Liver (tissue), 9 donors: ENCODE measurements around the gene VGLL3. TPM values are rescaled to one million over a fixed set of nuclear protein-coding genes. Genes with fewer than 3 reads are reported as not detected.

Experiments used
- DNase-seq: peaks from one replicate; pipeline ENCODE4 v3.0.0-alpha.2; 2017; ENCODE audit warnings: low spot score
- H3K27ac ChIP-seq, 2 donors: one replicate each; pipeline ENCODE4 v1.7.0; 2013; ENCODE audit warnings: inconsistent platforms in 2 of 2, low read length in 2 of 2, control low read depth in 1 of 2, low read depth in 1 of 2, mild to moderate bottlenecking in 1 of 2
- H3K27me3 ChIP-seq, 4 donors: one replicate each; pipeline versions ENCODE4 v1.6.1 to v1.7.0; 2013; ENCODE audit warnings: low read length in 3 of 4, inconsistent platforms in 1 of 4, mild to moderate bottlenecking in 1 of 4, moderate library complexity in 1 of 4; ENCODE audit not compliant: control insufficient read depth in 4 of 4, insufficient read depth in 4 of 4
- H3K36me3 ChIP-seq, 4 donors: one replicate each; pipeline versions ENCODE4 v1.6.1 to v1.7.0; 2013; ENCODE audit warnings: low read length in 3 of 4, mild to moderate bottlenecking in 3 of 4, low read depth in 1 of 4, moderate library complexity in 1 of 4; ENCODE audit not compliant: control insufficient read depth in 4 of 4, insufficient read depth in 3 of 4
- H3K4me1 ChIP-seq, 4 donors: one replicate each; pipeline versions ENCODE4 v1.6.1 to v1.7.0; 2013; ENCODE audit warnings: low read length in 3 of 4, mild to moderate bottlenecking in 3 of 4, moderate library complexity in 1 of 4; ENCODE audit not compliant: control insufficient read depth in 4 of 4, insufficient read depth in 4 of 4
- H3K4me3 ChIP-seq, 3 donors: one replicate each; pipeline versions ENCODE4 v1.6.1 to v1.7.0; 2013; ENCODE audit warnings: low read length in 3 of 3, control low read depth in 1 of 3, low read depth in 1 of 3, mild to moderate bottlenecking in 1 of 3
- H3K9ac ChIP-seq, 2 donors: one replicate each; pipeline ENCODE4 v1.7.0; 2013; ENCODE audit warnings: low read length in 2 of 2, mild to moderate bottlenecking in 2 of 2, moderate library complexity in 2 of 2, control low read depth in 1 of 2, low read depth in 1 of 2
- H3K9me3 ChIP-seq, 4 donors: one replicate each; pipeline versions ENCODE4 v1.6.1 to v1.7.0; 2013; ENCODE audit warnings: low read length in 3 of 4; ENCODE audit not compliant: control insufficient read depth in 4 of 4
- EGR1 ChIP-seq, 2 donors: IDR thresholded peaks; 2 replicates each; pipeline ENCODE4 v1.6.1; 2016 to 2018; ENCODE audit warnings: antibody characterized with exemption in 2 of 2, low read depth in 2 of 2
- FOXA1 ChIP-seq: IDR thresholded peaks from 2 replicates; pipeline ENCODE4 v1.6.1; 2016; ENCODE audit warnings: antibody characterized with exemption
- FOXA2 ChIP-seq: IDR thresholded peaks from 2 replicates; pipeline ENCODE4 v1.6.1; 2016; ENCODE audit warnings: antibody characterized with exemption
- GABPA ChIP-seq, 2 donors: IDR thresholded peaks in 1 of 2; conservative IDR thresholded peaks in 1 of 2; 2 replicates each; pipeline ENCODE4 v1.6.1; 2016; ENCODE audit warnings: antibody characterized with exemption in 2 of 2, mild to moderate bottlenecking in 1 of 2, moderate library complexity in 1 of 2
- HNF4A ChIP-seq, 2 donors: conservative IDR thresholded peaks; 2 replicates each; pipeline ENCODE4 v1.6.1; 2016; ENCODE audit warnings: antibody characterized with exemption in 2 of 2, mild to moderate bottlenecking in 2 of 2
- HNF4G ChIP-seq: IDR thresholded peaks from 2 replicates; pipeline ENCODE4 v1.6.1; 2016; ENCODE audit warnings: antibody characterized with exemption
- JUND ChIP-seq, 2 donors: IDR thresholded peaks; 2 replicates each; pipeline ENCODE4 v1.6.1; 2016; ENCODE audit warnings: antibody characterized with exemption in 2 of 2
- NR2F2 ChIP-seq: IDR thresholded peaks from 2 replicates; pipeline ENCODE4 v1.6.1; 2016; ENCODE audit warnings: antibody characterized with exemption
- RAD21 ChIP-seq, 2 donors: IDR thresholded peaks; 2 replicates each; pipeline ENCODE4 v1.6.1; 2016; ENCODE audit warnings: antibody characterized with exemption in 2 of 2, mild to moderate bottlenecking in 2 of 2
- RXRA ChIP-seq, 2 donors: IDR thresholded peaks; 2 replicates each; pipeline ENCODE4 v1.6.1; 2017 to 2018; ENCODE audit warnings: antibody characterized with exemption in 2 of 2, mild to moderate bottlenecking in 1 of 2
- SP1 ChIP-seq: IDR thresholded peaks from 2 replicates; pipeline ENCODE4 v1.6.1; 2018; ENCODE audit warnings: antibody characterized with exemption, mild to moderate bottlenecking
- TAF1 ChIP-seq: conservative IDR thresholded peaks from 2 replicates; pipeline ENCODE4 v1.6.1; 2016; ENCODE audit warnings: antibody characterized with exemption, mild to moderate bottlenecking
- YY1 ChIP-seq: IDR thresholded peaks from 2 replicates; pipeline ENCODE4 v1.6.1; 2016; ENCODE audit warnings: antibody characterized with exemption, mild to moderate bottlenecking
- WGBS: extraction: QIAGEN DNeasy Blood & Tissue Kit; methylation state at CpG from one replicate; pipeline ENCODE4 v1.1.7; 2013; 5-methylcytosine and 5-hydroxymethylcytosine counted together
- polyA plus RNA-seq, 2 donors: library from polyadenylated mRNA; stranded (reverse) in 1 of 2; unstranded in 1 of 2; fragments of 200-250 nt in 1 of 2; fragments of >200 nt in 1 of 2; fragmentation: Nextera tagmentation in 1 of 2; extraction: Ambion mirVana in 1 of 2; gene quantifications; one replicate each; pipeline versions ENCODE4 v1.2.1 to v1.2.3, GENCODE V29; 2013 to 2015
- total RNA-seq, 2 donors: library from RNA; depleted of rRNA; stranded (reverse); fragments of >200 nt; gene quantifications; one replicate each; pipeline ENCODE4 v1.2.3, GENCODE V29; 2014
- TF ChIP-seq, protein P1 (sequence below): IDR thresholded peaks from 2 replicates; pipeline ENCODE4 v1.6.1; 2016; ENCODE audit warnings: antibody characterized with exemption, mild to moderate bottlenecking
- TF ChIP-seq, protein P2 (sequence below): fragments of 150-350 bp; IDR thresholded peaks from 2 replicates; pipeline ENCODE4 v1.5.1; 2017; ENCODE audit warnings: improper control_type of control experiment, low read depth, low read length; ENCODE audit not compliant: missing input control
- TF ChIP-seq, protein P3 (sequence below): IDR thresholded peaks from 2 replicates; pipeline ENCODE4 v1.6.1; 2016; ENCODE audit warnings: antibody characterized with exemption
- TF ChIP-seq, protein P4 (sequence below): IDR thresholded peaks from 2 replicates; pipeline ENCODE4 v1.6.1; 2016; ENCODE audit warnings: antibody characterized with exemption
- TF ChIP-seq, protein P5 (sequence below): IDR thresholded peaks from 2 replicates; pipeline ENCODE4 v1.6.1; 2016; ENCODE audit warnings: antibody characterized with exemption
- donor health status: healthy.
- donor health status: healthy.
- donor health status: healthy.
- donor health status: healthy.
- donor health status: healthy.

VGLL3 gene
- total and polyA plus RNA-seq, 4 donors = 0.08 to 1.3 (median 0.63) TPM

DNA sequence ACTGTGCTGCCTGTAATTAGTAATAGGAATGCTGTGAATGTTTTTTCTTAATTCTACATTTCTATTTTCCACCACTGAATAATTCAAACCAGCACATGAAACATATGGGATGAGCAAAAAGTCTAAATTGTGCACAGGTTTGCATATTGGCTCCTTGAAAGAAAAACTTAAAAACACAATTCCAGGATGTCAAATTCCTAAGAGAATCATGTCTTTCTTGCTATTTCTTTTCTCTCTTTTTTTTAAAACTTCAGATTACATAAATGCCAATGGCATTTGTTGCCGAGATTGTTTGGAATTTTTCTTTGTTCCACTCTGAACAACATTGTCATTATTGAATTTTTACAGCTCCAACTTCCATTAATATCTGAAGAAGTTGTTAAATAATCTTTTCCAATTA lies 60.8 kb downstream of the VGLL3 start:
- H3K36me3 ChIP-seq = no peaks in the 10 kb centered on the region
- no peak for DNase-seq
- TF ChIP-seq, protein P1, sequence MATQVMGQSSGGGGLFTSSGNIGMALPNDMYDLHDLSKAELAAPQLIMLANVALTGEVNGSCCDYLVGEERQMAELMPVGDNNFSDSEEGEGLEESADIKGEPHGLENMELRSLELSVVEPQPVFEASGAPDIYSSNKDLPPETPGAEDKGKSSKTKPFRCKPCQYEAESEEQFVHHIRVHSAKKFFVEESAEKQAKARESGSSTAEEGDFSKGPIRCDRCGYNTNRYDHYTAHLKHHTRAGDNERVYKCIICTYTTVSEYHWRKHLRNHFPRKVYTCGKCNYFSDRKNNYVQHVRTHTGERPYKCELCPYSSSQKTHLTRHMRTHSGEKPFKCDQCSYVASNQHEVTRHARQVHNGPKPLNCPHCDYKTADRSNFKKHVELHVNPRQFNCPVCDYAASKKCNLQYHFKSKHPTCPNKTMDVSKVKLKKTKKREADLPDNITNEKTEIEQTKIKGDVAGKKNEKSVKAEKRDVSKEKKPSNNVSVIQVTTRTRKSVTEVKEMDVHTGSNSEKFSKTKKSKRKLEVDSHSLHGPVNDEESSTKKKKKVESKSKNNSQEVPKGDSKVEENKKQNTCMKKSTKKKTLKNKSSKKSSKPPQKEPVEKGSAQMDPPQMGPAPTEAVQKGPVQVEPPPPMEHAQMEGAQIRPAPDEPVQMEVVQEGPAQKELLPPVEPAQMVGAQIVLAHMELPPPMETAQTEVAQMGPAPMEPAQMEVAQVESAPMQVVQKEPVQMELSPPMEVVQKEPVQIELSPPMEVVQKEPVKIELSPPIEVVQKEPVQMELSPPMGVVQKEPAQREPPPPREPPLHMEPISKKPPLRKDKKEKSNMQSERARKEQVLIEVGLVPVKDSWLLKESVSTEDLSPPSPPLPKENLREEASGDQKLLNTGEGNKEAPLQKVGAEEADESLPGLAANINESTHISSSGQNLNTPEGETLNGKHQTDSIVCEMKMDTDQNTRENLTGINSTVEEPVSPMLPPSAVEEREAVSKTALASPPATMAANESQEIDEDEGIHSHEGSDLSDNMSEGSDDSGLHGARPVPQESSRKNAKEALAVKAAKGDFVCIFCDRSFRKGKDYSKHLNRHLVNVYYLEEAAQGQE = no peak
- no peaks in the 10 kb centered on the region for H3K27me3 ChIP-seq
- H3K4me1 ChIP-seq = no peaks in the 10 kb centered on the region
- no peak overlapping the region for H3K27ac ChIP-seq
- H3K4me3 ChIP-seq = no peak overlapping the region
- 52% methylated on average over 1 of the region's 1 CpG for WGBS
- no peak overlapping the region for H3K9ac ChIP-seq
- no peaks in the 10 kb centered on the region for H3K9me3 ChIP-seq

DNA sequence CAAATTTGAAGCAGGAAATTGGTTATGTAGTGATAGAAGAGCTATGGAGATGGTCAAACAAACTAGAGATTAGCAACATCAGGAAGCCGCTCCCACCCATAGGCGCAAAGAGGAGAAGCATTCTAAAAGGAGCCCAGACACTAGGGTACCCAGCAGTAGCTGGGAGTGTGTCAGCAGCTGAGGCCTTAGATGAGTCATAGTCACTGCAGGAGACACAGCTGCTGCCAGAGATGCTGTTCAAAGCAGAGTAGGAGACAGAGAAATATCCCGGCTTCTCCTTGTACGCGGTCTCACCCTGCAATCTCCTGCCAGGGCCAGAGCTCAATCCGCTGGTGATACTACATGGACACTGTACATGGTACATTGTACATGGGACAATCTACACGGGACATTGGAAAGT lies 61.9 kb downstream of the VGLL3 start:
- Histone ChIP-seq H3K27ac (no peak overlapping the region), H3K4me1 (no peaks in the 10 kb centered on the region), H3K36me3 (no peaks in the 10 kb centered on the region), H3K9me3 (no peaks in the 10 kb centered on the region), H3K27me3 (no peaks in the 10 kb centered on the region), H3K4me3 (no peak overlapping the region), H3K9ac (no peak overlapping the region)
- TF ChIP-seq FOXA1 = no peak
- TF ChIP-seq, protein P2, sequence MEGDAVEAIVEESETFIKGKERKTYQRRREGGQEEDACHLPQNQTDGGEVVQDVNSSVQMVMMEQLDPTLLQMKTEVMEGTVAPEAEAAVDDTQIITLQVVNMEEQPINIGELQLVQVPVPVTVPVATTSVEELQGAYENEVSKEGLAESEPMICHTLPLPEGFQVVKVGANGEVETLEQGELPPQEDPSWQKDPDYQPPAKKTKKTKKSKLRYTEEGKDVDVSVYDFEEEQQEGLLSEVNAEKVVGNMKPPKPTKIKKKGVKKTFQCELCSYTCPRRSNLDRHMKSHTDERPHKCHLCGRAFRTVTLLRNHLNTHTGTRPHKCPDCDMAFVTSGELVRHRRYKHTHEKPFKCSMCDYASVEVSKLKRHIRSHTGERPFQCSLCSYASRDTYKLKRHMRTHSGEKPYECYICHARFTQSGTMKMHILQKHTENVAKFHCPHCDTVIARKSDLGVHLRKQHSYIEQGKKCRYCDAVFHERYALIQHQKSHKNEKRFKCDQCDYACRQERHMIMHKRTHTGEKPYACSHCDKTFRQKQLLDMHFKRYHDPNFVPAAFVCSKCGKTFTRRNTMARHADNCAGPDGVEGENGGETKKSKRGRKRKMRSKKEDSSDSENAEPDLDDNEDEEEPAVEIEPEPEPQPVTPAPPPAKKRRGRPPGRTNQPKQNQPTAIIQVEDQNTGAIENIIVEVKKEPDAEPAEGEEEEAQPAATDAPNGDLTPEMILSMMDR = no peak
- TF ChIP-seq, protein P1 = no peak
- no peak for TF ChIP-seq JUND (IDR thresholded peaks at IDR 0.05)
- no peak for DNase-seq
- WGBS = 91% methylated on average over 7 of the region's 7 CpGs

DNA sequence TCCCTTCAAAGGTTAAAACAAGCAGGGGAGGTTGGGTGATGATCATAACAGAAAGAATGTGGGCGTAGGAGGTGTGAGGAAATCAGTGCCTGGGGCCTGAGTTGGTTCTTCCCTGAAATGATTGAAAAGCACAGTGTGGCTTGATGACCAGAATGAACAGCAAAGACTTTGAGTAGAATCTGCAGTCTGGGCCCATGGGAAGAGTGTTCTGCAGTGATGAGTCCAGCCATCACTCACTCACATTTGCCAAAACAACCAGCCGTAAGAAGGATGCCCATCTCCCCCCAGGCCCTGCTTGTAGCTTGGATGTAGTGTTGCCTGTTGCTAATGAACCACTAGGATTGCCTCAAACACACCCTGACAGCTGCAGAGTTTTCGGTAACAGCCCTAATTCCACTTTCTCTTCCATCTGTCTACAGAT lies 67.9 kb downstream of the VGLL3 start:
- no peaks in the 10 kb centered on the region for H3K27me3 ChIP-seq
- H3K27ac ChIP-seq = no peak overlapping the region
- WGBS = 66% methylated on average over 3 of the region's 3 CpGs
- H3K36me3 ChIP-seq = no peaks in the 10 kb centered on the region
- no peaks in the 10 kb centered on the region for H3K4me1 ChIP-seq
- no peak overlapping the region for H3K9ac ChIP-seq
- H3K4me3 ChIP-seq = no peak overlapping the region
- H3K9me3 ChIP-seq = no peaks in the 10 kb centered on the region
- no peak for DNase-seq
- TF ChIP-seq RXRA (IDR thresholded peaks at IDR 0.05) (no peak), HNF4G (no peak), YY1 (no peak), HNF4A (conservative IDR thresholded peaks at IDR 0.05) (no peak), FOXA2 (no peak), TAF1 (no peak), EGR1 (IDR thresholded peaks at IDR 0.05; ENCODE audit: low read depth in 2 of 2) (no peak), JUND (IDR thresholded peaks at IDR 0.05) (no peak), FOXA1 (no peak), GABPA (IDR thresholded peaks at IDR 0.05 in 1 of 2, conservative IDR thresholded peaks at IDR 0.05 in 1 of 2) (no peak), NR2F2 (no peak), RAD21 (IDR thresholded peaks at IDR 0.05) (no peak), SP1 (no peak)
- TF ChIP-seq, protein P3, sequence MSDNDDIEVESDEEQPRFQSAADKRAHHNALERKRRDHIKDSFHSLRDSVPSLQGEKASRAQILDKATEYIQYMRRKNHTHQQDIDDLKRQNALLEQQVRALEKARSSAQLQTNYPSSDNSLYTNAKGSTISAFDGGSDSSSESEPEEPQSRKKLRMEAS = no peak
- TF ChIP-seq, protein P4, sequence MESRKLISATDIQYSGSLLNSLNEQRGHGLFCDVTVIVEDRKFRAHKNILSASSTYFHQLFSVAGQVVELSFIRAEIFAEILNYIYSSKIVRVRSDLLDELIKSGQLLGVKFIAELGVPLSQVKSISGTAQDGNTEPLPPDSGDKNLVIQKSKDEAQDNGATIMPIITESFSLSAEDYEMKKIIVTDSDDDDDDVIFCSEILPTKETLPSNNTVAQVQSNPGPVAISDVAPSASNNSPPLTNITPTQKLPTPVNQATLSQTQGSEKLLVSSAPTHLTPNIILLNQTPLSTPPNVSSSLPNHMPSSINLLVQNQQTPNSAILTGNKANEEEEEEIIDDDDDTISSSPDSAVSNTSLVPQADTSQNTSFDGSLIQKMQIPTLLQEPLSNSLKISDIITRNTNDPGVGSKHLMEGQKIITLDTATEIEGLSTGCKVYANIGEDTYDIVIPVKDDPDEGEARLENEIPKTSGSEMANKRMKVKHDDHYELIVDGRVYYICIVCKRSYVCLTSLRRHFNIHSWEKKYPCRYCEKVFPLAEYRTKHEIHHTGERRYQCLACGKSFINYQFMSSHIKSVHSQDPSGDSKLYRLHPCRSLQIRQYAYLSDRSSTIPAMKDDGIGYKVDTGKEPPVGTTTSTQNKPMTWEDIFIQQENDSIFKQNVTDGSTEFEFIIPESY = no peak
- TF ChIP-seq, protein P5, sequence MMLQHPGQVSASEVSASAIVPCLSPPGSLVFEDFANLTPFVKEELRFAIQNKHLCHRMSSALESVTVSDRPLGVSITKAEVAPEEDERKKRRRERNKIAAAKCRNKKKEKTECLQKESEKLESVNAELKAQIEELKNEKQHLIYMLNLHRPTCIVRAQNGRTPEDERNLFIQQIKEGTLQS = no peak
